HTR-8/SVneo (cell line): ENCODE measurements around the gene MYBPC2.

Experiments used
- DNase-seq: peaks from one replicate; pipeline ENCODE4 v3.0.0; 2011; ENCODE audit warnings: low spot score, mixed read lengths; ENCODE audit not compliant: insufficient read length
- FAIRE-seq: peaks from 2 replicates; lab custom pipeline; 2011; peaks lifted over from hg19 to GRCh38; lab: Jason Lieb, UNC

The MYBPC2 gene

DNA sequence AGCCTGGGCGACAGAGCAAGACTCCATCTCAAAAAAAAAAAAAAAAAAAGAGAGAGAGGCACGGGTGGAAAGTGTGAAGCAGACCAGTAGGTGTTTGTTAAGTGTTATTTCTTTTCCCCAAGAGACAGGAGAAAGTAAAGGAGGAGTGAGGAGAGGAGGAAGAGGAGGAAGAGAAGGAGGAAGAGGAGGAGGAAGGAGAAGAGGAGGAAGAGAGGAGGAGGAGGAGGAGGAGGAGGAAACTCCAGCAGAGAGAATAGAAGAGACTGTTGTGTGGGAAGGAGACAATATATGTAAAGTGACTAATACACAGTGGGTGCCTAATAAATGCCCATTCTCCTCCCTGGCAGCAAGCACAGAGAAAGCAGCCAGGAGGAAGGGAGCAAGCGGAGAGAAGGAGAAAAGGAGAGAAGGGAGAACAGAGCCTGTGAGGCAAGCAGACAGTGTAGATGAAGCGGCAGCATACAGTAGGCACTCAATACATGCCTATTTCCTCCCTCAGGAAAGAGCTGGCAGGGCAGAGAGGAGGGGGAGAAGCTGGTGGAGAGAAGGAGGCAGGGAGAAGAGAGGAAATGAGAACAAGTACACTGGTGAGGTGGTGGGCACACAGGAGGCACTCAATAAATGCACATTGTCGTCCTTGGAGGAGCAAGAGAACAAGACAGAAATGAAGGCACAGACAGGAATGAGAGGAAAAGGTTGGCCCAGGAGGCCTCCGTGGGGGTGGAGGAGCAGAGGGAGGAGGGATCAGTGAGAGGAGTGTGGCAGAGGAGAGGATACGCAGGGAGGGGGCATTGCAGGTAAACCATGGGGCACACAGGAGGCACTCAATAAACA, 61.7 kb downstream of the MYBPC2 start:
- no peak for FAIRE-seq
- DNase-seq: no peak

DNA sequence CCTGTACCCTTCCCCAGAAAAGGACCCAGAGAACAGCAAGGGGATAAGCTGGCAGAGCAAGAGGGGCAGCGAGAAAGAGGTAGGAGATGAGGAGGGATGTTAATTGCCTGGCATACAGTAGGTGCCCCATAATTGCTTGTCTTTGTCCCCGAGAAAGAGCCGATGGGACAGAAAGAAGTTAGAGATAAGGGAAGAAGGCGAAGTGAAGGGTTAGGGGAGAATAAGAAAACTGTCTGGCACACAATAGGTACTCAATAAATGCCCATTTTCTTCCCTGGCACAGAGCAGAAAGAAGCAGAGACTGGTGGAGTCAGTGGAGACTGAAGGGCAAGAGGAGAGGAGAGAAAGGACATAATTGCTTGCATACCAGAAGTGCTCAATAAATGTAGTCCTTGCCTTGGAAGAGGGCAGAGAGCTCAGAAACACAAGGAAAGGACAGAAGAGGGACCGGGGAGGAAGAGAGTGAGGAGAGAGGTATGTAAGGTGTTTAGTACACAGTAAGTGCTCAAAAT, 62.4 kb downstream of the MYBPC2 start:
- DNase-seq (no peak), FAIRE-seq (no peak)

DNA sequence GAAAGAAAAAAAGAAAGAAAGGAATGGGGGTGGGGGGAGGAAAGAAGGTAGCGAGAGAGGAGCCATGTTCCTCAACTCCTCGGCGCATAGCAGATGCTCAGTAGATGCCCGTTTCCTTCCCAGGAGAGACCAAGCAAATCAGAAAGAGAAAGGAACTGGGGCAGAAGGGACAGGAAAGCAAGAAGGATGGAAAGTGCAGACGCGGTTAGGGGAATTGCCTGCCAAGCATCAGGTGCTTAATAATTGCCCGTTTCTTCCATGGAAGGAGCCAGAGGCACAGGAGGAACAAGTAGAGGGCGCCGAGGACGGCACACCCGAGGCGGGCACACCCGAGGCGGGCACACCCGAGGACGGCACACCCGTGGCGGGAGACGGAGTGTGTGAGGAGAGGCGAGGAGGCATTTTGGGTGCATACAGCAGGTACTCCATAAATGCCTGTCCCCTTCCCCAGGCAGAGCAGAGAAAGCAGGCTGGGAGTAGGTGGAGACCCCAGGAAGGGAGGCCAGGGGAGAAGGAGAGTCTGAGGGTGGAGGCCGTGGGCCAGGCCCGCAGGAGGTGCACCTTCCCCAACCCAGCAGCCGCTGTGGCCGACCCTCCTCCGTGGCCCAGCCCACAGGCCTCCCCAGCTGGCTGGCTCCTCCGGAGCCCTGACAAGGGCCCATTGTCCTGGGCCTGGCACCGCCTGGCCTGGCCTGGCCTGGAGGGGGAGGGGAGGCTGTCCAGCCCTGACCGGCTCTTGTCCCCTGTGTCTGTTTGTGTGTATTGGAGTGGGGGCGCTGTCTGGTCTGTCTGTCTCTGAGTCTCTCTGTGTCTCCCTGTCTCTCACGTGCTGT, 63.7 kb downstream of the MYBPC2 start:
- FAIRE-seq: no peak
- no peak for DNase-seq

DNA sequence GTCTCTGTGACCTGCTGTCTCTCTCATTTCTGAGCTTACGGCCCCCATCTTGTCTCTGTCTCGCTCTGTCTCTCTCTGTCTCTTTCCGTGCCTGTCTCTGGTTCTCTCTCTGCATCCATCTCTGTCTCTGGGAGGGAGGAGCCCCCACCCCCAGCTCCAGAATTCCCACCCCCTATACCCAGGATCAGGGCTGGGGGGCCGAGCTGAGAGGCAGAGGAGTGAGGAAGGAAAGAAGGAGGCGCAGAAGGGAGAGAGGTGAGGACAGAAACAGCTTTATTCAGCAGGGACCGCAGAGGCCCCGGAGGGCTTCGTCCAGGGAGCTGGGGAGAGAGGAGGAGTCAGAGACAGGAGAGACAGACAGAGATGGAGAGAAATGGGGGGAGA, 64.3 kb downstream of the MYBPC2 start:
- FAIRE-seq (no peak), DNase-seq (no peak)

DNA sequence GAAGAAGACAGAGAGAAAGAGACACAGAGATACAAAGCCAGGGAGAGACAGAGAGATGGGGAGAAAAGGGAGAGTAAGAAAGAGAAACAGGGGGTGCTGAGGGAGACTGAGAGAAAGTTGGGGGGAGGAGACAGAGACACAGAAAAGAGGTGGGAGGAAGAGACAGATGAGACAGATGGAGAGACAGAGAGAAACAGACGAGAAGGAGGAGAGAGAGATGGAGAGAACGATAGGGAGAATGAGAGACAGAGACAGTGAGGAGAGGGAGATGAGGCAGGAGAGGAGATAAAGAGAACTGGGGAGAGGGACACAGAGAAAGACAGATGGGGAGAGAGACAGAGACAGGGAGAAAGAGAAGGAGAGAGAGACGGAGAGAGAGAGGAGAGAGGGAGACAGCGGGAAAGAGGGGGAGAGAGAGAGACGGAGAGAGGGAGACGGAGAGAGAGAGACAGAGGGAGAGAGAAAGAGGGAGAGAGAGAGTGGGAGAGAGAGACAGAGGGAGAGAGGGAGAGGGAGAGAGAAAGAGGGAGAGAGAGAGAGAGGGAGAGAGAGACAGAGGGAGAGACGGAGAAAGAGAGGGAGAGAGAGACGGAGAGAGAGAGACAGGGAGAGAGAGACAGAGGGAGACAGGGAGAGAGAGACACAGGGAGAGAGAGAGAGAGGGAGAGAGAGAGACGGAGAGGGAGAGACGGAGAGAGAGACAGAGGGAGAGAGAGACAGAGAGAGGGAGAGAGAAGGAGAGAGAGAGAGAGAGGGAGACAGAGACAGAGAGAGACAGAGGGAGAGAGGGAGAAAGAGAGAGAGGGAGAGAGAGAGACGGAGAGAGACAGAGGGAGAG, 65.7 kb downstream of the MYBPC2 start:
- FAIRE-seq: no peak
- no peak for DNase-seq

DNA sequence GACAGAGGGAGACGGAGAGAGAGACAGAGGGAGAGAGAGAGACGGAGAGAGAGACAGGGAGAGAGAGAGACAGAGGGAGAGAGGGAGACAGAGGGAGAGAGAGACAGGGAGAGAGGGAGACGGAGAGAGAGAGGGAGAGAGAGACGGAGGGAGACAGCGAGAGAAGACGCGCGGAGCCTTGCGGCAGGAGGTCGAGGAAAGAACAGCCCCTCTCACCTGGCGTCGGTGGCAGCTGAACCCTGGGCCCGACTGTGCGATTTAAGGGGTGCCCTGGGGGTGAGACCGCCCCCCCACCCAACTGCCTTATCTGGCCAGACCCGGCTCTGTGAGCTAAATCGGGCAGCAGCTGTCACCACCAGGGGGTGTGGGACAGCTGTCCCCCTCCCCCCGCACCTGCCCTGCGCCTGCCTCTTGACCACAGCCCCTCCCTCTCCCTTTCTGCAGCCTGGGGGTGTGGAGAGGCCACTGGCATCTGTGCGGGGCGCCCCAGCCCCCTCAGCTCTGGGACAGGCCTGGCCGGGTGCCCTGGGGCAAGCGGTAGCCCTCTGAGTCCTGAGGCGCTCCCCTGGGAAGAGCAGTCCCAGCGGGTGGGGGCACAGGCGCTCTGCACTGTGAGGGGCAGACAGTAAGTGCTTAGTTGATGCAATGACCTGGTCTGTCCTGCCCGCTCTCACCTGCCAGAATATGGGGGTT, 67.5 kb downstream of the MYBPC2 start:
- DNase-seq (no peak), FAIRE-seq (no peak)

DNA sequence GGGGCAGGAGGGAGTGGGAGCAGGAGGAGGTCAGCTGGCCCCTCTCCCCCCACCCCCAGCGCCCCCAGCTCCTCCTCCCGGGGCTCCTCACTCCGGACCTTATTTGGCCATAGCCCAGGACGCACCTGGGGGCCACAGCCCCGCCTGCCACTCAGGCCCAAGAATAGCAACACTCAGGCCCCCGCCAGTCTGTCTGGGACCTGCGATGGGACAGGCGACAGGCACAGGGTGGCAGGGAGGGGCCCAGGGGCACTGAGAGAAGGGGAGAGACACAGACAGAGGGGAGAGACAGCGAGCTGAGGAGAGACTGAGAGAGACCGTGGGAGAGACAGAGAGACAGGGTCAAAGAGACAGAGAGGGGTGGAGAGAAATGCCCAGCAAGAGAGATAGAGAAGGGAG, 68.1 kb downstream of the MYBPC2 start:
- DNase-seq: no peak
- FAIRE-seq: no peak

DNA sequence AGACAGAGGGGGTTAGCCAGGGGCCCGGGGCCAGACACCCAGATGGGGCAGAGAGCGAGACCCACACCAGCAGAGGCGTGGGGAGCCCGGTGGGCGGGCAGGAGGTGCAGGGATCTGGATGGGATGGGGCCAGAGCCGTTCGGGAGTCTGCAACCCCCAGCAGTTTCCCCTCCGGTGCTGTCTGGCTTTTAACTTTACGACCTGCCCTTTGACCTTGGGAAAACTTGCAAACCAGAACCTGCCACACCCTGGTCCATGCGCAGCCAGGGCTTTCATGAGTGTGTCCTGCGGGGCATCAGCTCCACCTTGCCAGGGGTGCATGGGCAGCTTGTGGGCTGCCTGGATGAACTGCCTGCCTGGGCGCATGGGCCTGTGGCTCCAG, 68.5 kb downstream of the MYBPC2 start:
- FAIRE-seq (no peak), DNase-seq (no peak)

DNA sequence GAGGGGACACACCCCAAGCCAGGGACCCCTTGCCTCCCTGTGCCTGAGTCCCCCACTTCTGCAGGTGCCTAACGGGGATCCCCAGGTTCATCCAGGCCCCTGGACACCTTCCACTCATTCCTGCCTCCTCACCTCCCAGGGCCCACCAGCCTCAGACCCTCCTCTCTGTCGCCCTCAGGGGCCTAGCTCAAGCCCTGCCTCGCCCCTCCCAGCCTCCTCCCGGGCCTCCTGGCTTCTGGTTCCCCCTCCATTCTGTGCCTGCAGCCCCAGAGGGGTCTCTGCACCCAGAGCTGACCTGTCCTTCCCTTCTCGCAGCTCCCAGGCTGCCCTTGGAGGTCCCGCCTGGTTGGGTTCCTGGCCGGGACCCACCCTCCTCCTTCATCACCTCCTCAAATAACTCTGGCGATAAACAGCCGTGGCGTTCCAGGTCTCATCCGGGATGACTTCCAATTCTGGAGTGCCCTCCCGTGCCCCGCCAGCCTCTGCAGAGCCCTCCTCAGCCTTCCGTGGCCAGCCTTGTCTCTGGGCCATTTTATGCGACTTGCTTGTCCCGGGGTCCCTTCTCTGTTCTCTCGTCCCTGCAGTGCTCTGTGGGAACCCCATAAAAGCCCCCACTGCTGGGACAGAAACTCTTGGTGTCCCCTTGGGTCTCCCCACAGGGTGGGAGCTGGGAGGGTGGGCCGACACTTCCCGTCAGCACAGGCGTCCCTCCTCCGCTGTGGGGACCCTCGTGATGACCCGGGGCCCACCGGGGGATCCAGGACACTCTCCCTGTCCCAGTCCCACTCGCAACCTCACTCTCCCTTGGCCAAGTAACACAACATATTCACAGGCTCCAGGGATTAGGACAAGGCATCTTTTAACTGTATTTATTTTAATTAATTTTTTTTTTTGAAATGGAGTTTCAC, 69.1 kb downstream of the MYBPC2 start:
- no peak for DNase-seq
- no peak for FAIRE-seq

DNA sequence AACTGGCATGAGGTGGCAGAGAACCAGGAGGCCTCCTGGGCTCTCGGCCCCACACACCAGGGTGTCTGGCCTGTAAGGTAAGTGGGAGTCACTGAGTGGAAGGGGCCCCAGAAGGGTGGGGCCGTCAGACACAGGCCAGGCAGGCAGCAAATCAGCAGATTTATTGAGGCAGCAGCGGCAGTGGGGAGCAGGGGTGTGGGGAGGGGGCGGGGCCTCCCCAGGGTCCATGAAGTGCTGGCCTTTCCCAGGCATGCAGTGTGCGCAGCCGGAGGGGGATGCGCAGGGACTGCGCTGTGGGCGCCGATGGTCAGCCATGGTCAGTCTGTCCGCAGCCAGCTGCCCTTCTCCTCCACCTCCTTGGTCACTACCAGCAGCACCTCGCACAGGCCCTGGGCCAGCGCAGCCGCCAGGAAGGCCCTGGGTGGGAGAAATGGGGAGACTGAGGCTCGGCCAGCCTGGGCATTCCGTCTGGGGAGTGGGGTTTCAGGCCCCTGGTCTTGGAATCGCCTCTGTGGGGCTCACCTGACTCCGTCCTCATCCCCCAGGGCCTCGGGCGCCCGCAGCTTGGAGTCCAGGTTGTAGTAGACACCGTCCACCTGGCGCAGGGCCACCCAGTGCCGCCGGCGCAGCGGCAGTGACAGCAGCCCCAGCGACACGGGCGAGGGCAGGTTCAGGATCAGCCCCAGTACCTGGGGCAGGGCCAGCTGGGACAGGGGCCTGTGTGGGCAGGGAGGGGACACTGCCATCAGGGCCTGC, 73.3 kb downstream of the MYBPC2 start:
- FAIRE-seq: no peak

DNA sequence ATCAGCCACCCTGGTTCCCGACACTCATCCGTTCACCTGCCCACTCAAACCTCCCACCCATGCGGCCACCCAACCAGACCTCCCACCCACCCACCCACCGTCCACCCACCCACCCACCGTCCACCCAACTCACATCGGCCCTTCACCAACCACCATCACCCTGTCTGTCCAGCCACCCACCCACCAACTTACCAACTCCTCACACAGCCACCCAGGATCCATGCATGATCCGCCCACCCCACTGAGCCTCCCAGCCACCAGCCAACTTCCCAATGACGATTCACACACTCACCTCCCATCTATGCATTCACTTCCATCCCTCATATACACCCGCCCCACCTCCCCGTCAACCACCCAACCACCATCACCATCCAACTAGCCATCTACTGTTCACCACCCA, 74.0 kb downstream of the MYBPC2 start:
- no peak for FAIRE-seq

More for the DNA sequence above, 73.3 kb downstream of the MYBPC2 start:
- no peak for DNase-seq

DNA sequence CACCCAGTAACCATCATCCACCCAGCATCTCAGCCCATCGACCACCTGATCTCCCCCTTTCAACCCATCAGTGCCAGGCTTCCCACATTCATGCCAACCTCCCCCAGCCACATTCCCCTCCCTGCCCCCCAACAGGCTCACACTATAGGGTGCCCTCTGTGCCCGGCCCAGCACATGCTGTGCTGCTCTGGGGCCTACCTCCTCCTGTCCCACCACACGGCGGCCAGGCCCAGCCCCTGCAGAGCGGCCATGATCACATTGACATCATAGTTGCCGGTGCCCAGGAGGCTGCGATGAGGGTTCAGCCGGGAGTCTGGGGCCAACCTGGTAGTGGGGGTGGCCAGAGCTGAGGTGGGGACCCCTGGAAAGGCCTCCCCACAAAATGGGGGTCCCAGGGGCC, 74.7 kb downstream of the MYBPC2 start:
- FAIRE-seq (no peak), DNase-seq (no peak)

More for the DNA sequence above, 74.0 kb downstream of the MYBPC2 start:
- DNase-seq: no peak

DNA sequence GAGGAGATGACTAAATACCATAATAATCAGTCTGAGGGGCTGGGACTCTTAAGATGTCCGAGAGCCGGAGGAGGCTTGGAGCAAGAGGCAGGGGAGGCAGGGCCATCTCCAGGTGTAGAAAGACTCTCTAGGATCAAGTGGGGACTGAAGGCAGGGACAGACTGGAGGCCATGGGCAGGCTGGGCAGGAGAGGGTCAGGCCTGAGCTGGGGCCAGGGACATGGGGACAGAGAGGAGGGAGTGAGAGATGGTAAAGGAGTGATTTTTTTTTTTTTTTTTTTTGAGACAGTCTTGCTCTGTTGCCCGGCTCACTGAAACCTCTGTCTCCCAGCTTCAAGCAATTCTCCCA, 76.1 kb downstream of the MYBPC2 start:
- FAIRE-seq (no peak), DNase-seq (no peak)

DNA sequence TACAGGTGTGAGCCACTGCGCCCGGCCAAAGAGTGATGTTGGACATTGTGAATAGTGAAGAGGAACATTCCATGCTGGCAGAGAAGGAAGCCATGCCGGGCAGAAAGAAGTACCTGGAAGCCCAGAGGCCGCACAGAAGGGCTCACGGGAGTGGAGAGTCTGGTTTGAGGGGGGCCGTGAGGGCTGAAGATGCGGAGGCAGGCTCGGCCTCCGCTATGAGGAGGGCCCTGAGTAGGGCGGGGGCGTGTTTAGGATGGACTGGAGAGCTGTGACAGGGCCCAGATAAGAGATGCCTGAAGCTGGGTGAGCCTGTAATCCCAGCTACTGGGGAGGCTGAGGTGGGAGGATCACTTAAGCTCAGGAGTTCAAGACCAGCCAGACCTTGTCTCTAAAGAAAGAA, 76.7 kb downstream of the MYBPC2 start:
- FAIRE-seq (no peak), DNase-seq (no peak)

DNA sequence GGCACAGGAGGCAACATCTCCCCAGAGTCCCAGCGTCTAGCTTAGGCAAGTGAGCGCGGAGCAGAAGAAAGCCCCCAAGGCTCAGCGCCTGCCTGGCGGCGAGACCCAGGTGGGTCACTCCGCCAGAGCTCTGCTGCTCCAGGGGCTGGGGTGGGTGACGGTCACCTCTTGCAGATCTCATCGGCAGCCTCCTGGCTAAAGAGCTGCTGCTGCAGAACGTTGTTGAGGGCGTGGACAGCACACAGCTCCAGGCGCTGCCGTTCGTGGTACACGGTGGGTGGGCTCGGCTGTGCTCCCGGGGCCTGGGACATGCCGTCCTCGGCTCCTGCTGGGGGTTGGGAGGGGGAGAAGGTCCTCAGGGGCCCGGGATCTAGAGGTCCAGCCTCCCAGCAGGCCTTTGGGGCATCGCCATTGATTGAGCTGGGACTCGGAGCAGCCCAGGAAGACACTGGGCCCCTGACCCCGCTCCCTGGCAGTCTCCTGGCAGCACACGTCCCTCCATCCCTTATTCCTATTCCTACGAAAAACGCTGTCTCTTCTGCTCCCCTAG, 77.5 kb downstream of the MYBPC2 start:
- DNase-seq (no peak), FAIRE-seq (no peak)

DNA sequence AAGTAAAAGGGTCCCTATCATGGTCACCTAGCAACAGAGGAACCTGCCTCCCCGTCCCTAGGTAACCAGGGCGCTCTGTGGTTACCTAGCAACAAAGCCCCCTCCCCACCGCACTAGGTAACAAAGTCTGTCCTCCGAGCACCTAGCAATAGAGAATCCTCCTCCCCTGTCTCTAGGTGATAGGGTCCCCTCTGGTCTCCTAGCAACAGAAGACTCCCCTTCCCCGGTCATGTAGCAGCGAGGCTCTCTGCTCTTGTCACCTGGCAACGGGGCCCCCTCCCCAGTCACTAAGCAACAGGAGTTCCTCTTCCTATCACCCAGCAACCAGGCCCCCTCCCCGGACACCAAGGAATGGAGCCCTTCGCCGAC, 78.0 kb downstream of the MYBPC2 start:
- DNase-seq (peak; percentile 35), FAIRE-seq (peak; percentile 28)

DNA sequence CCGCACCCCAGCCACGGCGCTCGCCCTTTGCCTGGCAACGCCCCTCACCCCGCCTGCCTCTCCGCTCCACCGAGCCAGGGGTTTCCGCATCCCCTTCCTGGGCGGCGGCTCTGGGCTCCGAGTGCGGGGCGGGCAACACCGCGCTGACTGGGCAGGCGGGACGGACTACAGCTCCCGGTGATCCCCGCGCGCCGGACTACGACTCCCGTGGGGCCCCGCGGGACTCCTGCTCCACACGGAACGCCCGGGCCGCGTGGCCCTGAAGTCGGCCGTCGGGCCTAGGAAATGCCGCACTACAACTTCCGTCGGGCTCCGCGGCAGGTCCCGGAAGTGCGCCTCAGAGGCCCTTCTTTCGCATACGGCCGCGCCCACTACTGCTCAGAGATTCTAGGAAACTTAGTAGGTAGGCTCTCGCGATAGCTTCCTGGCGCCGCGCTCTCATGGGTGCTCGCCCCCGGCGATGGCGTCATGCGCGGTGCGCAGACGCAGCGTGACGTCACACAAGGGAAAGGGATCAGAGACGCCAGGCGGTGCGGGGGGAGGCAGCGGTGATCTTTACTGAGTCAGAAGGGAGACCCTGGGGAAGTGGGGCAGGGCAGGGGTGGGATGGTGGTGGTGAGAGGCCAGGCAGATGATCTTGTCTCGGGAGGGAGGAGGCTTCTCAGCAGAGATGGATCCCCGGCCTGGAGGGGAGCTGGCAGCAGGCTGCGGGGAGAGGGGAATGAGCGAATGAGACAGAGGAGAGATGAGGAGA, 78.6 kb downstream of the MYBPC2 start, which contains the start of gene JOSD2:
Gene JOSD2 (minus strand): TSS at position 123 of the 754 bp plus-strand sequence. CDS start 760 bp downstream, outside the sequence.
- peak; percentile 97 for DNase-seq
- FAIRE-seq: peak; percentile 96
